Peyer's patch (tissue), 4 donors: ENCODE measurements around the gene GNL2.

Experiments
- CTCF ChIP-seq, 6 experiments: fragments of 450-650 bp in 4 of 6; fragments of 200-600 bp in 2 of 6; sonication (generic) in 1 of 6; IDR thresholded peaks; one replicate each; pipeline ENCODE4 v1.5.1; 2017 to 2019; ENCODE audit warnings: antibody characterized with exemption in 6 of 6, mild to moderate bottlenecking in 3 of 6, moderate library complexity in 1 of 6
- POLR2A ChIP-seq, 2 donors: fragments of 450-650 bp; IDR thresholded peaks; one replicate each; pipeline ENCODE4 v1.5.1; 2017; ENCODE audit warnings: antibody characterized with exemption in 2 of 2, mild to moderate bottlenecking in 2 of 2, moderate library complexity in 2 of 2

DNA sequence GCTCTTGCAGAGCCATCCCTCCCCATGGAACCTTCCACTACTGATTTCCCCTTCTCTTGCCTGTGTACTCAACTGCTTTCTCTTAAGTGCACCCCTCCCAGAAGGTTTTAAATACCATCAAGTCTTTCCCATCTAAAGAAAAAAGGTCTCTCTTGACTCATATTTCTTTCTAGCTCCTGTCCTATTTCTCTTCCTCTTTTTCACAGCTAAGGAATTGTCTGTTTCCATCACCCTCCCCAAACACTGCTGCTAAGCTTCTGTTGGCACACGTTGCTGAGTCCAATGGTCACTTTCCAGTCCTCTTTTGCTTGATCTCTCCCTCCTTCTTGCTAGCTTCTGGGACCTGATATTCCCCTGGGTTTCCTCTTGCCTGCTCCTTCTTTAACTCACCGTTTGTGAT lies 13.3 kb upstream of the GNL2 start:
- TF ChIP-seq CTCF (IDR thresholded peaks at IDR 0.05): no peak
- TF ChIP-seq POLR2A (IDR thresholded peaks at IDR 0.05): no peak
